Activated T-cell treated with anti-CD3 and anti-CD28 coated beads, Interleukin-2, amount 50 U/mL, for 24 hours (primary cell): Measurements from ENCODE around the gene MAB21L3.
"Not testable (repeated sequence)": the region's sequence is repeated elsewhere in the genome, so short reads cannot be mapped to it uniquely, and the experiment has no call there.

Experiments
- DNase-seq: peaks from one replicate; pipeline ENCODE4 v3.0.0-alpha.2; 2020
- H3K27ac Mint-ChIP-seq: 2 replicates; pipeline ENCODE4 v1.8.0; 2020; ENCODE audit warnings: mild to moderate bottlenecking, mixed read lengths
- H3K27me3 Mint-ChIP-seq: 2 replicates; pipeline ENCODE4 v1.8.0; 2020; ENCODE audit warnings: mixed read lengths
- H3K36me3 Mint-ChIP-seq: 2 replicates; pipeline ENCODE4 v1.8.0; 2020; ENCODE audit warnings: low read depth, mixed read lengths
- H3K4me1 Mint-ChIP-seq: 2 replicates; pipeline ENCODE4 v1.8.0; 2020; ENCODE audit warnings: low read depth, mixed read lengths
- H3K4me3 Mint-ChIP-seq: 2 replicates; pipeline ENCODE4 v1.8.0; 2020; ENCODE audit warnings: mild to moderate bottlenecking, moderate library complexity, mixed read lengths
- H3K9me3 Mint-ChIP-seq: 2 replicates; pipeline ENCODE4 v1.8.0; 2020; ENCODE audit warnings: mixed read lengths

MAB21L3 gene

DNA sequence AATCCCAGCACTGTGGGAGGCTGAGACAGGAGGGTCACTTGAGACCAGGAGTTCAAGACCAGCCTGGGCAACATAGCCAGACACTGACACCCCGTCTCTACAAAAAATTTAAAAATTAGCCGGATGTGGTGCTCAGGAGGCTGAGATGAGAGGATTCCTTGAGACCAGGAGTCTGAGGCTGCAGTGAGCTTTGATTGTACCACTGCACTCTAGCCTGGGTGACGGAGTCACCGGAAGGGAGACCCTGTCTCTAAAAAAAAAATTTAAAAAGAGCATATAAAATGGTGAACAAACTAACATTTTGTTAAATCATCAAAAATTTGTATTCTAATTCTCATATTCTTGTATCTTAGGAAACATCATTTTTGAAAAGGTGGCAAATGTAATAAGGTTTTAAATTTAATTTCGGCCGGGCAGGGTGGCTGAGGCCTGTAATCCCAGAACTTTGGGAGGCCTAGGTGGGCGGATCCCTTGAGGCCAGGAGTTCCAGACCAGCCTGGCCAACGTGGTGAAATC lies 27.1 kb downstream of the MAB21L3 start:
- Mint-ChIP-seq H3K4me1 (peaks cover 12% of the 10 kb centered on the region), H3K36me3 (no peaks in the 10 kb centered on the region), H3K4me3 (peak overlapping the region; percentile 10), H3K27ac (peak overlapping the region; percentile 75), H3K27me3 (peaks cover 9% of the 10 kb centered on the region), H3K9me3 (no peaks in the 10 kb centered on the region)
- DNase-seq, result no peak

DNA sequence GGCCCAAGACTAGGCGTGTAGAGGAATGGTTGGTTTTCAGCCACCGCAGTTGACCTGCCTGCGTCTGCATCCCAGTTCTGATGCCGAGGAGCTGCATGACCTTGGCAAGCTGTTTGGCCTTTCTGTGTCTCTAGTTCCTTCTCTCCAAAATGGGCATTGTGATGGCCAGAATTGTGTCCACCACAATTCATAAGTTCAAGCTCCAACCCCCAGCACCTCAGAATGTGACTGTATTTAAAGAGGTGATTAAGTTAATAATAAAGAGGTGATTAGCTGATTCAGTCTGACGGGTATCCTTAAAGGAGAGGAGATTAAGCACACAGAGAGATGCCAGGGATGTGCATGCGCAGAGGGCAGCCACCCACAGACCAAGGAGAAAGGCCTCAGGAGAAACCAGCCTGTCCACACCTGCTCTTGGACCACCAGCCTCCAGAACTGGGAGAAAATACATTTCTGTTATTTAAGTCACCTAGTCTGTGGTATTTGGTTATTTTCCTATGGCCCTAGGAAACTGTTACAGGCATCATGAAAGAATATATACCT lies 28.5 kb downstream of the MAB21L3 start:
- Mint-ChIP-seq H3K4me3 (no peak overlapping the region), H3K27ac (no peak overlapping the region)
- no peak for DNase-seq

DNA sequence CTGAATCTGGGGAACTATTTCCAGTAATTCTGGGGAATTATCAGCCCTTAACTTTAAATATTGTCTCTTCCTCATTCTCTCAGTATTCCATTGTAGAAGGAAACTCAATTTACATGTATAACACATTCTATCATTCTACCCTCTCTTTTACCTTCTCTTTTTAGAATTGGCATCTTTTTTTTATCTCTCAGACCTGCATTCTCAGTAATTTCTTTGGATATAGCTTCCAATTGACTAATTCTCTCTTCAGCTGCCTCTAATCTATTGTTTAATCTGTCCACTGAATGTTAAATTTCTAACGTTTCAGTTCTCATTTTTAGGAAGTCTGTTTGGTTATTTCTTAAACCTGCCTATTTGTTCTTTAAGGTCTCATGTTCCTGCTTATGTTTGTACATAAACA lies 33.0 kb downstream of the MAB21L3 start:
- Mint-ChIP-seq H3K36me3 (no peaks in the 10 kb centered on the region), H3K4me1 (peaks cover 10% of the 10 kb centered on the region), H3K9me3 (peaks cover 5% of the 10 kb centered on the region), H3K27me3 (no peaks in the 10 kb centered on the region), H3K4me3 (no peak overlapping the region), H3K27ac (no peak overlapping the region)
- no peak for DNase-seq

More for the DNA sequence above, 28.5 kb downstream of the MAB21L3 start:
- no peaks in the 10 kb centered on the region for H3K27me3 Mint-ChIP-seq
- H3K36me3 Mint-ChIP-seq, result no peaks in the 10 kb centered on the region
- peaks cover 5% of the 10 kb centered on the region for H3K9me3 Mint-ChIP-seq
- peaks cover 9% of the 10 kb centered on the region for H3K4me1 Mint-ChIP-seq

DNA sequence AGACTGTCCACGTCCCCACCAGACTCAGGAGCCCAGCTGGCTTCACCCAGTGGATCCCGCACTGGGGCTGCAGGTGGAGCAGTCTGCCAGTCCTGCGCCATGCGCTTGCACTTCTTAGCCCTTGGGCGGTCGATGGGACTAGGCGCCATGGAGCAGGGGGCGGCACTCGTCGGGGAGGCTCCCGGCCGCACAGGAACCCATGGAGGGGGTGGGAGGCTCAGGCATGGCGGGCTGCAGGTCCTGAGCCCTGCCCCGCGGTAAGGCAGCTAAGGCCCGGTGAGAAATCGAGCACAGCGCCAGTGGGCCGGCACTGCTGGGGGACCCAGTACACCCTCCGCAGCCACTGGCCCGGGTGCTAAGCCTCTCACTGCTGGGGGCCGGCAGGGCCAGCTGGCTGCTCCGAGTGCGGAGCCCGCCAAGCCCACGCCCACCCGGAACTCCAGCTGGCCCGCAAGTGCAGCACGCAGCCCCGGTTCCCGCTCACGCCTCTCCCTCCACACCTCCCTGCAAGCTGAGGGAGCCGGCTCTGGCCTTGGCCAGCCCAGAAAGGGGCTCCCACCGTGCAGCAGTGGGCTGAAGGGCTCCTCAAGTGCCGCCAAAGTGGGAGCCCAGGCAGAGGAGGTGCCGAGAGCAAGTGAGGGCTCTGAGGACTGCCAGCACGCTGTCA lies 35.4 kb downstream of the MAB21L3 start:
- H3K27ac Mint-ChIP-seq, H3K9me3 Mint-ChIP-seq, DNase-seq, H3K27me3 Mint-ChIP-seq, H3K4me3 Mint-ChIP-seq, H3K36me3 Mint-ChIP-seq: not testable (repeated sequence)
- H3K4me1 Mint-ChIP-seq, result peaks cover 25% of the 10 kb centered on the region

DNA sequence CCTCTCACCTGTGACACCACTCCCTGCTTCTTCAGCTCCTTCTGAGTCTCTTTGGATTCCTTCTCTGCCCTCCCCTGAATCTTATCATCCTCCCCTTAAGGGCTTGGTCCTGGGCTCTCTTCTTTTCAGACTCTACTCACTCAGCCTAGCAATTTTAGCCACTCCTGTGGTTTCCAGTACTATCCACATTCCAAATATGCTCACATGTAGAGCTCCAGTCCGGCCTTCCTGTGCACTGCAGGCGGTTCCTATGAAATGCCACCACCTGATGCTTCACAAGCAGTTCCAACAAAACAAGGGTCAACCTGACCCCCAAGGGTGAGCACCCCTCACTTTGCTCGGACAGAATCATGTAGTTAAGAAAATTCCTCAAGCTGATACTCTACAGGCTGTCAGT lies 35.9 kb downstream of the MAB21L3 start:
- Mint-ChIP-seq H3K4me1 (peaks cover 29% of the 10 kb centered on the region), H3K4me3 (no peak overlapping the region), H3K27ac (no peak overlapping the region), H3K9me3 (peaks cover 5% of the 10 kb centered on the region), H3K36me3 (no peaks in the 10 kb centered on the region), H3K27me3 (no peaks in the 10 kb centered on the region)
- no peak for DNase-seq

DNA sequence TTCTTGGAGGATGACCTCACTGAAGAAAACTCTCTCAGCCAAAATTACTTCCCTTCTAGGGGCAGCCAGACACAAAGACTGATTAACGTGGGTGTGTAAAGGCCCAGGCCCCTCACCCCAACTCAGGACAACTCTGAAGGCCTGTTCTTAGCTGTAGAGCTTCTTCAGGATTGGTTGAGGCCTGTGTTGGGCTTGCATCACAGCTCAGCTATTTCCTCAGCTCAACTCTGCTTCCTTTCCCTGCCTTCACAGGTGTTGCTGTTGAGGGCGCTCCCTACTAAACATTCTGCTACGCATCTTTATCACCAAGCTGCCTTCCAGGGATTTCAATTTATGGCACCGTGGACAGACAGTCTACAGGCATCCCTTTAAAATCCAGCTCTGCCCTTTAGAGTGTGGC lies 36.8 kb downstream of the MAB21L3 start:
- DNase-seq, result no peak
- H3K27me3 Mint-ChIP-seq, result no peaks in the 10 kb centered on the region
- H3K4me3 Mint-ChIP-seq, result no peak overlapping the region
- peaks cover 30% of the 10 kb centered on the region for H3K4me1 Mint-ChIP-seq
- peaks cover 5% of the 10 kb centered on the region for H3K9me3 Mint-ChIP-seq
- H3K27ac Mint-ChIP-seq, result no peak overlapping the region
- no peaks in the 10 kb centered on the region for H3K36me3 Mint-ChIP-seq

DNA sequence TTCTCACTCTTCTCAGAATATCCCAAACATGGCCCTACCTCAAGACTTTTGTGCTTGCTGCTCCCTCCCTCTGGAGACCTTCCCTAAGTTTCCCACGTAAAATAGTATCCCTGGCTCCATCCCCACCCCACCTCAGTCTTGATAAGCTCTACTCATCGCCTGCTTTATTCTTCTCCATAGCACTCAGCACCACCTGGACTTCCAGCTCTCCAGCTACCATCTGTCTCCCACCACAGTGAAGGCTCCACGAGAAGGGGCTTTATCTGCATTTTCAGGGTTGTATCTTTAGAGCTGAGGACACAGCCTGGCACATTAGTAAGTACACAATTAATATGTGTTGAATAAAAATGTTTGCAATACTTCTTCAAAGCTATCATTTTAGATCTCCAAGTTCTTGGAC lies 37.8 kb downstream of the MAB21L3 start:
- Mint-ChIP-seq H3K27ac (no peak overlapping the region), H3K4me3 (no peak overlapping the region), H3K36me3 (no peaks in the 10 kb centered on the region), H3K27me3 (no peaks in the 10 kb centered on the region), H3K9me3 (peaks cover 3% of the 10 kb centered on the region), H3K4me1 (peaks cover 30% of the 10 kb centered on the region)
- DNase-seq, result no peak

DNA sequence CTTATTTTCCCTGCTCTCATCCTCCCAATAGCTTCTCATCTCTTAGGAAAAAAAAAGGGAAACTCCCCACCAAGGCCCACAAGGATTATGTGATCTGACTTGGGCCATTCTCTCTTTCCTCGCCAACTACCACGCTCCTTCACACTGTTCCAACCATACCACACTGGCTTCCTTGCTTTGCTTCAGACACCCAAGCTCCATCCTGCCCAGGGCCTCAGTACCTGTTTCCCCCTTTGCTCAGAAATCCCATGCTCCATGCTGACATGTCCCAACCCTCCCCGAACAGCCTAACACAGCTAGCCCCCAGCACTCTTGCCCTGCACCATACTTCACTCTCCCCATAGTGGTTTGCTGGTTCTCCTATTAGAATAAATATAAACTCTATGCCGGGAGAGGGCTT lies 39.2 kb downstream of the MAB21L3 start:
- Mint-ChIP-seq H3K36me3 (no peaks in the 10 kb centered on the region), H3K9me3 (no peaks in the 10 kb centered on the region), H3K27ac (no peak overlapping the region), H3K4me3 (no peak overlapping the region), H3K4me1 (peaks cover 30% of the 10 kb centered on the region), H3K27me3 (no peaks in the 10 kb centered on the region)
- no peak for DNase-seq

DNA sequence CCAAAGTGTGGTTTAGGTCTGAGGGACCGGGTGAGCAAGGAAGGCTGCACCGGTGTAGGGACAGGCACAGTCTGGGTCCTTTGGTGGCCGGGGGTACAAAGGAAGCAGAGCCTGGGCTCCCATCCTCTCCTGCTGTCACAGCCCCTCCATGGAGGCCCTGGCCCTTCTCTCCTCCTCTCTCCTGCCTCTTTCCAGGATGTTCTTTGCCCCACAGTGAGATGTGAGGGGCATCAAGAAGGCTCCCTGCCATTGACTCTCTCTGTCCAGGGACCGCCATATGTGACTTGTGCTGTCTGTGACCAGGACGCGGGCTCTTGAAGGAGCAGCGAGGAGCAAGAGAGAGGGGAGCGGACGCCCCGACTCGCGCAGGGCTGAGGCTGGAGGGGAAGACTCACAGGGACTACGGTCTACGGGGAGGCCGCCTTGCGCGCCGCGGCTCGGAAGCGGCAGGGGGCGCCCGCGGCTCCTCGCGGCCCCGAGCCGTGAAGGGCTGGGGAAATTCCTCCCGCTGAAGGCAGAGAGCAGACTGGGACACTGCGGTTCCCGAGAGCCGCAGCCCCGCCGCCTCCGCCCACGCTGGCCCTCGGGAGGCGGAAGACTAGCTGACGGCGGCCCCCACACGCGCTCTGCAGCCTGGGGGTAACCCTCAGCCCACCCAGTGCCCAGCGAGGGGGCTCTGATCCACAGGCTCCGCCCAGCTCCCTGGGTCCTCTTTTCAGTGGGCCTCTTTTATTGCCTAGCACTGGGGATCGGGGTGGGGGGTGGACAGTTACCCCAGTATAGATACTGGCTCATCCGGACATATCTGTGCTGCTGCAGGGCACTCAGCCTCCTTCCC lies 40.8 kb downstream of the MAB21L3 start:
- Mint-ChIP-seq H3K27me3 (no peaks in the 10 kb centered on the region), H3K27ac (peak overlapping the region; percentile 81), H3K9me3 (no peaks in the 10 kb centered on the region)

DNA sequence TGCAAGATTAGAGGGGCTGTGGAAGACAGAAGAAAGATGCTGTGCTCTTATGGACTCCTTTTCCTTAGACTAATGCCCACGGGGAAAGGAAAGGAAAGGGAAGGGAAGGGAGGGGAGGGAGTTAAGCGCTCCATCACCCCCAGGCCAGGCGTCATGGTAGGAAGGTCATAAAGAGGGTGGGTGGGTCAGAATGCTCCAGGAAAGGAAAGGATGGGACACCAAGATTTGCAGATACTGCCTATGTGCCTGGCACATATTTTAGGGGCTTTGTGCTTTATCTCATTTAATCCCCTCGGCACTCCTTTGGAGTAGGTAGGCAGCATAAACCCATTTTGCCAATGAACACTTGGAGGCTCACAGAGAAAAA lies 41.4 kb downstream of the MAB21L3 start:
- no peaks in the 10 kb centered on the region for H3K36me3 Mint-ChIP-seq
- no peaks in the 10 kb centered on the region for H3K9me3 Mint-ChIP-seq
- peaks cover 22% of the 10 kb centered on the region for H3K4me1 Mint-ChIP-seq
- no peaks in the 10 kb centered on the region for H3K27me3 Mint-ChIP-seq
- H3K4me3 Mint-ChIP-seq, result peak overlapping the region; percentile 21
- H3K27ac Mint-ChIP-seq, result no peak overlapping the region
- no peak for DNase-seq

More for the DNA sequence above, 40.8 kb downstream of the MAB21L3 start:
- H3K4me3 Mint-ChIP-seq, result peak overlapping the region; percentile 63
- H3K36me3 Mint-ChIP-seq, result no peaks in the 10 kb centered on the region
- DNase-seq, result peak; percentile 89
- peaks cover 22% of the 10 kb centered on the region for H3K4me1 Mint-ChIP-seq

DNA sequence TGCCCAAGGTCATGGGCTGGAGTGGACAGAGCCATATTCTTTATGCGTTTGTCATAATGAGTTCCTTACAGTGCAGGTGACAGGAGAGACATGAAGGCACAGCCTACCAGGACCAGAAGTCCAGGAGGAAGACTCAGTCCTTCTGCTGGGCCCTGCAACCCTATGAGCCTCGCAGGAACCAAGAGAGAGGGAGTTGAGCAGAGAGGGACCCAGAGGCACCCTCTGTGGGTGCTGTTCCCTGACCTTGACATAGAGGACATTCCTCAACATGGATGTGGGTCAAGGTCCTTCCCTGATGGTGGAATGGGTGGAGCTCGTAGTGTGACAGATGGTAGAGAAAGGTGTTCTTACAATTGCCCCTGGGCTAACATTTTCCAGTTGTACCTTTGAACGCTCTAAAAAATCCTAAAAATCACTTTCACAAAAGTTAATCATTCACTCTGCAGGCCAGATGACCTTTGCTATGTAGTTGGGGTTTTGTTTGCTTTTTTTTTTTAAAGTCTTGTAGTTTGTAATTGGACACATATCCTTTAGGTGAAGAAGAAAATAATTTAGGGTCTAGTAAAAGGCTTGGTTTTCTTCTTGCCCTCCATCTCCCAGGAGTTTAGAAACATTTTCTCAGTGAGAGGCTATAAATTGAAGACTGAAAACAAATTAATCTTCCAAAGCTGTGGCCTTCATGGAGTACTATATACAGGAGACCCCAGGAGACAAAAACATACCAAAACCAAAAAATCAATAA lies 41.9 kb downstream of the MAB21L3 start:
- no peaks in the 10 kb centered on the region for H3K9me3 Mint-ChIP-seq
- no peak overlapping the region for H3K4me3 Mint-ChIP-seq
- DNase-seq, result no peak
- H3K27ac Mint-ChIP-seq, result no peak overlapping the region
- peaks cover 22% of the 10 kb centered on the region for H3K4me1 Mint-ChIP-seq
- no peaks in the 10 kb centered on the region for H3K36me3 Mint-ChIP-seq
- H3K27me3 Mint-ChIP-seq, result no peaks in the 10 kb centered on the region

DNA sequence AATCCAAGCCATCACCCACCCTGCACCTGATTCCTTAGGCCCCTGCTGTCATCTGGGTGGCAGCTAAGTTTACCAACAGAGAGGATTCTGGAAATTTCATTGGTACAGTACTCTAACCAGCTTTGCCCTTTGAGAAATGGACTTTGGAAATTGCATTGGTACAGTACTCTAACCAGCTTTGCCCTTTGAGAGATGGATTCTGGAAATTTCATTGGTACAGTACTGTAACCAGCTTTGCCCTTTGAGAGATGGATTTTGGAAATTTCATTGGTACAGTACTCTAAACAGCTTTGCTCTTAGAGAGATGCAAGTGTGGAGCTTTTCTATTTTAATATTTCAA lies 42.5 kb downstream of the MAB21L3 start:
- no peak overlapping the region for H3K27ac Mint-ChIP-seq
- DNase-seq, result no peak
- H3K27me3 Mint-ChIP-seq, result no peaks in the 10 kb centered on the region
- no peaks in the 10 kb centered on the region for H3K36me3 Mint-ChIP-seq
- H3K9me3 Mint-ChIP-seq, result no peaks in the 10 kb centered on the region
- H3K4me1 Mint-ChIP-seq, result peaks cover 22% of the 10 kb centered on the region
- no peak overlapping the region for H3K4me3 Mint-ChIP-seq

DNA sequence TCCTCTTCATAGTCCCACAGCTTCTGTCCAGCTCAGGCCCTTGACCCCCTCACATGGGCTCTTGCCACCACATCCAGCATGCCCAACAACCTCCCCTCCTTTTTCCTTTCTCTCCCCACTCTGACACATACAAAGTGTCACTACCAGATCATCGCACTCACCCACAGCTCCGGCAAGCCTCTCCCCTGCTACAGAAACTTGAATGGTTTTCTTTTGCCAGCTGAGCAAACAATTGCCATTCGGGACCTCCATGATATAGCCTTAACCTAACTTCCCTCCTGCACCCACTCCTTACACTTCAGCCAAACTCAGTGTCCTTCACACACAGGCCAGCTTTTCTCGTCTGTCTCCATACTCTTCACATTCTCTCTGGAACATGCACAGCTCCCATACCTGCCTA lies 43.3 kb downstream of the MAB21L3 start:
- Mint-ChIP-seq H3K27me3 (no peaks in the 10 kb centered on the region), H3K27ac (no peak overlapping the region), H3K9me3 (no peaks in the 10 kb centered on the region), H3K4me3 (no peak overlapping the region), H3K4me1 (peaks cover 22% of the 10 kb centered on the region), H3K36me3 (no peaks in the 10 kb centered on the region)
- DNase-seq, result no peak

DNA sequence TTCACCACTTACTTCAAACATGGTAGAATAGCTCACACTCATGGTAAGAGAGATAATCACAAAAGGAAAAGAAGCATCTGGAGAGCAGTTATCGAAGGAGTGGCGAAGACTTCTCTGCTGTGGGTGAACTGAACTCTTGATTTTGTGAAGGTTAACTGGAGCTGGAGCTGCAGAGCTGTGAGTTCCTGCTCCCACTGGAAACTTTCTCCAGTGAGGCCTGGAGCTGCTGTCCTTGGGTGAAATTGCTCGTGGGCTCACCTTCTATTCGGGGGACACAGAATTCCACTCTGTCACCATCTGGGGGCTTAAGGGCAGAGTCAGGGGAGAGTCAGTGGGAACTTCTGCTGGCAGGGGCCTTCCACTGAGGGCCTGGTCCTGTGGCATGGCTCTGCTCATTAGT lies 45.9 kb downstream of the MAB21L3 start:
- DNase-seq, result no peak
- H3K36me3 Mint-ChIP-seq, result no peaks in the 10 kb centered on the region
- no peak overlapping the region for H3K4me3 Mint-ChIP-seq
- H3K27me3 Mint-ChIP-seq, result no peaks in the 10 kb centered on the region
- H3K4me1 Mint-ChIP-seq, result peaks cover 2% of the 10 kb centered on the region
- H3K27ac Mint-ChIP-seq, result no peak overlapping the region
- H3K9me3 Mint-ChIP-seq, result no peaks in the 10 kb centered on the region
